IMR-90 (cell line): ENCODE data around the gene STAT4.

Experiments used
- MXI1 ChIP-seq: IDR thresholded peaks from 2 replicates; pipeline ENCODE4 v1.6.1; 2012; ENCODE audit warnings: low read depth, mild to moderate bottlenecking, low read length, moderate library complexity, borderline replicate concordance
- NFE2L2 ChIP-seq: fragments of 150-350 bp; IDR thresholded peaks from 2 replicates; pipeline ENCODE4 v1.6.1; 2016; ENCODE audit warnings: low read depth, mild to moderate bottlenecking, low read length
- POLR2A ChIP-seq: IDR thresholded peaks from 2 replicates; pipeline ENCODE4 v1.6.1; 2012; ENCODE audit warnings: mild to moderate bottlenecking, low read depth, low read length
- RAD21 ChIP-seq: IDR thresholded peaks from 2 replicates; pipeline ENCODE4 v1.6.1; 2012; ENCODE audit warnings: low read length, improper control_type of control experiment
- RFX5 ChIP-seq: IDR thresholded peaks from 2 replicates; pipeline ENCODE4 v1.8.0; 2012; ENCODE audit warnings: low read depth, mild to moderate bottlenecking, low read length, moderate library complexity
- SMC3 ChIP-seq: fragments of 150-350 bp; IDR thresholded peaks from 2 replicates; pipeline ENCODE4 v1.6.1; 2016; ENCODE audit warnings: low read depth, mild to moderate bottlenecking, antibody characterized with exemption, low read length, moderate library complexity
- TF ChIP-seq, protein P1 (sequence below): conservative IDR thresholded peaks from 2 replicates; pipeline ENCODE4 v1.5.1; 2012; ENCODE audit warnings: mild to moderate bottlenecking, low read depth, low read length, improper control_type of control experiment

DNA sequence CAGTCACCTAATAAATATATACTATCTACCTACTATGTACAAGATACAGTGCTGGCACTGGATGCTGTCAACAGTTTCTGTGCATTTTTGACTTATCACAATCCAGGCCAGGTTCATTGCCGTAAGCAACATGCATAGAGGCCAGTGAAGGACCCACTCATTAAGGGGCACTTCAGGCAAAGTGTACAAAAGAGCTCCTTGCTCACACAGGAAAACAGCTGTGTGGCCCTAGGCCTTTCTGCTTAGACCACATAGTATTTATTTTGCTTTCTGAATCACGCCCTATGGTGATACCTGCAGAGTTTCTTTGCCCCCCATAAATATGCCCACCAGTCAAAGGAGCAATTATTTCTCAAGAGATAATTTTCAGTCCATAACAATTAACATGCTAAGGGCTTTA is 39.6 kb upstream of the STAT4 start:
- TF ChIP-seq SMC3 (no peak), RFX5 (no peak), RAD21 (no peak), MXI1 (no peak), NFE2L2 (no peak), POLR2A (no peak)
- TF ChIP-seq, protein P1, sequence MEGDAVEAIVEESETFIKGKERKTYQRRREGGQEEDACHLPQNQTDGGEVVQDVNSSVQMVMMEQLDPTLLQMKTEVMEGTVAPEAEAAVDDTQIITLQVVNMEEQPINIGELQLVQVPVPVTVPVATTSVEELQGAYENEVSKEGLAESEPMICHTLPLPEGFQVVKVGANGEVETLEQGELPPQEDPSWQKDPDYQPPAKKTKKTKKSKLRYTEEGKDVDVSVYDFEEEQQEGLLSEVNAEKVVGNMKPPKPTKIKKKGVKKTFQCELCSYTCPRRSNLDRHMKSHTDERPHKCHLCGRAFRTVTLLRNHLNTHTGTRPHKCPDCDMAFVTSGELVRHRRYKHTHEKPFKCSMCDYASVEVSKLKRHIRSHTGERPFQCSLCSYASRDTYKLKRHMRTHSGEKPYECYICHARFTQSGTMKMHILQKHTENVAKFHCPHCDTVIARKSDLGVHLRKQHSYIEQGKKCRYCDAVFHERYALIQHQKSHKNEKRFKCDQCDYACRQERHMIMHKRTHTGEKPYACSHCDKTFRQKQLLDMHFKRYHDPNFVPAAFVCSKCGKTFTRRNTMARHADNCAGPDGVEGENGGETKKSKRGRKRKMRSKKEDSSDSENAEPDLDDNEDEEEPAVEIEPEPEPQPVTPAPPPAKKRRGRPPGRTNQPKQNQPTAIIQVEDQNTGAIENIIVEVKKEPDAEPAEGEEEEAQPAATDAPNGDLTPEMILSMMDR, result no peak
